Measurements from ENCODE around the gene RHBDL3.

- TF ChIP-seq ZNF232 (CRISPR knock-in tag; IDR thresholded peaks at IDR 0.05): no peak
- no peak for TF ChIP-seq CTCF (IDR thresholded peaks at IDR 0.05)
- TF ChIP-seq USF1 (CRISPR knock-in tag; IDR thresholded peaks at IDR 0.05): no peak
- no peak for TF ChIP-seq CREM (CRISPR knock-in tag; IDR thresholded peaks at IDR 0.05)
- no peak for TF ChIP-seq CBFB (CRISPR knock-in tag; IDR thresholded peaks at IDR 0.05; ENCODE audit: low read depth)
- no peak for TF ChIP-seq MYBL2 (CRISPR knock-in tag; IDR thresholded peaks at IDR 0.05)
- TF ChIP-seq, protein P1, sequence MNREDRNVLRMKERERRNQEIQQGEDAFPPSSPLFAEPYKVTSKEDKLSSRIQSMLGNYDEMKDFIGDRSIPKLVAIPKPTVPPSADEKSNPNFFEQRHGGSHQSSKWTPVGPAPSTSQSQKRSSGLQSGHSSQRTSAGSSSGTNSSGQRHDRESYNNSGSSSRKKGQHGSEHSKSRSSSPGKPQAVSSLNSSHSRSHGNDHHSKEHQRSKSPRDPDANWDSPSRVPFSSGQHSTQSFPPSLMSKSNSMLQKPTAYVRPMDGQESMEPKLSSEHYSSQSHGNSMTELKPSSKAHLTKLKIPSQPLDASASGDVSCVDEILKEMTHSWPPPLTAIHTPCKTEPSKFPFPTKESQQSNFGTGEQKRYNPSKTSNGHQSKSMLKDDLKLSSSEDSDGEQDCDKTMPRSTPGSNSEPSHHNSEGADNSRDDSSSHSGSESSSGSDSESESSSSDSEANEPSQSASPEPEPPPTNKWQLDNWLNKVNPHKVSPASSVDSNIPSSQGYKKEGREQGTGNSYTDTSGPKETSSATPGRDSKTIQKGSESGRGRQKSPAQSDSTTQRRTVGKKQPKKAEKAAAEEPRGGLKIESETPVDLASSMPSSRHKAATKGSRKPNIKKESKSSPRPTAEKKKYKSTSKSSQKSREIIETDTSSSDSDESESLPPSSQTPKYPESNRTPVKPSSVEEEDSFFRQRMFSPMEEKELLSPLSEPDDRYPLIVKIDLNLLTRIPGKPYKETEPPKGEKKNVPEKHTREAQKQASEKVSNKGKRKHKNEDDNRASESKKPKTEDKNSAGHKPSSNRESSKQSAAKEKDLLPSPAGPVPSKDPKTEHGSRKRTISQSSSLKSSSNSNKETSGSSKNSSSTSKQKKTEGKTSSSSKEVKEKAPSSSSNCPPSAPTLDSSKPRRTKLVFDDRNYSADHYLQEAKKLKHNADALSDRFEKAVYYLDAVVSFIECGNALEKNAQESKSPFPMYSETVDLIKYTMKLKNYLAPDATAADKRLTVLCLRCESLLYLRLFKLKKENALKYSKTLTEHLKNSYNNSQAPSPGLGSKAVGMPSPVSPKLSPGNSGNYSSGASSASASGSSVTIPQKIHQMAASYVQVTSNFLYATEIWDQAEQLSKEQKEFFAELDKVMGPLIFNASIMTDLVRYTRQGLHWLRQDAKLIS (CRISPR knock-in tag; IDR thresholded peaks at IDR 0.05; ENCODE audit: borderline replicate concordance): no peak
- TF ChIP-seq, protein P2, sequence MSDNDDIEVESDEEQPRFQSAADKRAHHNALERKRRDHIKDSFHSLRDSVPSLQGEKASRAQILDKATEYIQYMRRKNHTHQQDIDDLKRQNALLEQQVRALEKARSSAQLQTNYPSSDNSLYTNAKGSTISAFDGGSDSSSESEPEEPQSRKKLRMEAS (CRISPR knock-in tag; IDR thresholded peaks at IDR 0.05): no peak
- TF ChIP-seq TCF7 (CRISPR knock-in tag; IDR thresholded peaks at IDR 0.05; ENCODE audit: low read depth): no peak
- no peak for TF ChIP-seq TEAD1 (CRISPR knock-in tag; IDR thresholded peaks at IDR 0.05)
- TF ChIP-seq NFE2L1 (CRISPR knock-in tag; IDR thresholded peaks at IDR 0.05): no peak
- no peak for TF ChIP-seq NR3C1 (CRISPR knock-in tag; conservative IDR thresholded peaks at IDR 0.05; ENCODE audit: low read depth)
- TF ChIP-seq, protein P3, sequence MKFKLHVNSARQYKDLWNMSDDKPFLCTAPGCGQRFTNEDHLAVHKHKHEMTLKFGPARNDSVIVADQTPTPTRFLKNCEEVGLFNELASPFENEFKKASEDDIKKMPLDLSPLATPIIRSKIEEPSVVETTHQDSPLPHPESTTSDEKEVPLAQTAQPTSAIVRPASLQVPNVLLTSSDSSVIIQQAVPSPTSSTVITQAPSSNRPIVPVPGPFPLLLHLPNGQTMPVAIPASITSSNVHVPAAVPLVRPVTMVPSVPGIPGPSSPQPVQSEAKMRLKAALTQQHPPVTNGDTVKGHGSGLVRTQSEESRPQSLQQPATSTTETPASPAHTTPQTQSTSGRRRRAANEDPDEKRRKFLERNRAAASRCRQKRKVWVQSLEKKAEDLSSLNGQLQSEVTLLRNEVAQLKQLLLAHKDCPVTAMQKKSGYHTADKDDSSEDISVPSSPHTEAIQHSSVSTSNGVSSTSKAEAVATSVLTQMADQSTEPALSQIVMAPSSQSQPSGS (CRISPR knock-in tag; IDR thresholded peaks at IDR 0.05; ENCODE audit: borderline replicate concordance, low read depth): no peak
- no peak for TF ChIP-seq CREB1 (CRISPR knock-in tag; IDR thresholded peaks at IDR 0.05)
These were observed 1.0 kb downstream of the RHBDL3 start for GRCh38 chr17:32266389-32267301.
